H1 (cell line): ENCODE results near the gene BCAS2. TPM values are rescaled to one million over a fixed set of nuclear protein-coding genes. Genes with fewer than 3 reads are reported as not detected.

ENCODE experiments used
- JUND ChIP-seq: IDR thresholded peaks from 2 replicates; pipeline ENCODE4 v1.6.1; 2011; ENCODE audit warnings: mild to moderate bottlenecking, improper control_type of control experiment, low read length
- KDM5A ChIP-seq: fragments of 200-600 bp; IDR thresholded peaks from 2 replicates; pipeline ENCODE4 v1.7.1; 2012; ENCODE audit warnings: mild to moderate bottlenecking, low read length, inconsistent platforms, mixed read lengths
- POLR2A ChIP-seq, 2 experiments: IDR thresholded peaks; 1 replicate in 1 of 2; 2 replicates in 1 of 2; pipeline ENCODE4 v1.6.1; 2011; ENCODE audit warnings: low read depth in 2 of 2, low read length in 2 of 2, mild to moderate bottlenecking in 2 of 2; ENCODE audit errors: control extremely low read depth in 1 of 2
- SAP30 ChIP-seq: fragments of 300-600 bp; sonication (generic); IDR thresholded peaks from 2 replicates; pipeline ENCODE4 v1.7.1; 2012; ENCODE audit warnings: low read length, moderate library complexity, mild to moderate bottlenecking, inconsistent platforms; ENCODE audit not compliant: insufficient read depth, insufficient replicate concordance
- USF2 ChIP-seq: IDR thresholded peaks from 2 replicates; pipeline ENCODE4 v1.6.1; 2011; ENCODE audit warnings: low read length, improper control_type of control experiment
- polyA plus RNA-seq, 7 experiments: library from polyadenylated mRNA; depleted of rRNA in 3 of 7; stranded (reverse) in 5 of 7; unstranded in 2 of 7; fragments of >200 nt in 5 of 7; fragments of 200-250 nt in 2 of 7; gene quantifications; 1 replicate in 5 of 7; 2 replicates in 1 of 7; 4 replicates in 1 of 7; pipeline versions ENCODE4 v1.2.1 to v1.2.3, GENCODE V29; 2011 to 2013; ENCODE audit warnings: missing spikeins in 2 of 7, mixed read lengths in 2 of 7
- total RNA-seq: library from RNA; stranded (reverse); fragmentation: NEBNext Ultra II Directional; extraction: Animal tissue kit (Norgen Biotek cat#: 25700); gene quantifications from 2 replicates; pipeline ENCODE4 v1.2.1, GENCODE V29; 2021

Gene BCAS2
- total and polyA plus RNA-seq, 2 of the 8 experiments (the other 6 are each of a cell fraction or from before 2014, with no cell fraction given) = 18.0 to 52.2 TPM

DNA sequence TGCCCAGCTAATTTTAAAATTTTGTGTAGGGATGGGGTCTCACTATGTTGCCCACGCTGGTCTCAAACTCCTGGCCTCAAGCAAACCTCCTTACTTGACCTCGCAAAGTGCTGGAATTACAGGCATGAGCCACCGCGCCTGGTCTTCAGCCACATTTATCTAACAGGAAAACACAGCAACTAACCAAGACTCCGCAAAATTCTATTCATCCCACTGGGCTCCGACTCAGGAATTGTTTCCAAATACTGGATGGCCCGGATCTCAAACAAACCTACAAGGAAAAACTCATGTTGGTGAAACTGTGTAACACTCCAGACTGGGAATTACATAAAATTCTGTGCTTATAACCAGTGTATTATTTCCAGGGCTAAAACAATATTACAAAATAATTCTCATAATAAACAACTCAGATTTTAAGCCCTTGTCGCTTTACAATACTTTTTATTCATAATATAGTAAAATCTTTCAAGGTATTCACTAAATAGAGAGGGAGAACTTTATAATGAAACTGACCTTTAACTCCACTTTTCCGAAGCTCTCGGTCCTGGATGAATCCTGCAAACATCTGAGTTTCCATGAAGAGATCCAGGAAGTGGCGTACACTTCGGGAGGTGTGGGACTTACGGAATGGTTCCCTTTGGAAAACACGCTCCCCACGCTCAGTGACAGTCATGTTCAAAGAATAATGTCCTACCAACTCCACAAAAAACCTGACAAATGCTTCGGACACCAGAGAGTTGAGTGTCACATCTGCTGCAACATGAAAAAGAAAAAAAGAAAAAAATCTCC is 6.0 kb upstream of the BCAS2 start (continued):
- TF ChIP-seq KDM5A (no peak), SAP30 (no peak), USF2 (no peak), JUND (no peak), POLR2A (IDR thresholded peaks at IDR 0.05; ENCODE audit: control extremely low read depth in 1 of 2, low read depth in 2 of 2, low read length in 2 of 2) (no peak)
